ENCODE data around the gene HGS. TPM values are rescaled to one million over a fixed set of nuclear protein-coding genes. Genes with fewer than 3 reads are reported as not detected.
"Not testable (repeated sequence)": the region's sequence is repeated elsewhere in the genome, so short reads cannot be mapped to it uniquely, and the experiment has no call there.

The HGS gene
- total RNA-seq, 1 donor from 2014 or later = 46.2 TPM

GRCh38 chr17:81735264-81736102, 51.7 kb downstream of the HGS start:
- Histone ChIP-seq H3K4me1 (peaks cover 8% of the 10 kb centered on the region), H3K4me2 (no peak overlapping the region), H3F3A (ENCODE audit: low read depth) (peaks cover 14% of the 10 kb centered on the region), H3K9ac (no peak overlapping the region), H3K36me3 (no peaks in the 10 kb centered on the region), H3K4me3 (no peak overlapping the region), H3K27ac (no peak overlapping the region), H3K27me3 (peaks cover 7% of the 10 kb centered on the region), H2AFZ (replicated peaks) (peak overlapping the region; percentile 55), H4K20me1 (ENCODE audit: low read depth) (no peaks in the 10 kb centered on the region), H3K79me2 (ENCODE audit: low read depth) (no peaks in the 10 kb centered on the region), H3K9me3 (ENCODE audit: low read depth) (no peaks in the 10 kb centered on the region)
- no peak overlapping the region for H3K4me3 Mint-ChIP-seq
- TF ChIP-seq EZH2 (IDR thresholded peaks at IDR 0.05) = no peak
- no peak for TF ChIP-seq CTCF (IDR thresholded peaks at IDR 0.05)
- no peak for TF ChIP-seq EZH2phosphoT487 (IDR thresholded peaks at IDR 0.05)
- no peak for DNase-seq (ENCODE audit: low spot score)
- H3K36me3 Mint-ChIP-seq = no peaks in the 10 kb centered on the region
- H3K27me3 Mint-ChIP-seq (ENCODE audit: insufficient read depth, low read depth) = peaks cover 10% of the 10 kb centered on the region
- H3K4me1 Mint-ChIP-seq = peaks cover 18% of the 10 kb centered on the region
- peak overlapping the region; percentile 31 for H3K27ac Mint-ChIP-seq
- no peaks in the 10 kb centered on the region for H3K9me3 Mint-ChIP-seq

GRCh38 chr17:81737947-81738800, 54.4 kb downstream of the HGS start:
- Histone ChIP-seq H2AFZ (replicated peaks) (no peak overlapping the region), H3K27me3 (peaks cover 4% of the 10 kb centered on the region), H3K79me2 (ENCODE audit: low read depth) (no peaks in the 10 kb centered on the region), H3K36me3 (no peaks in the 10 kb centered on the region), H3F3A (ENCODE audit: low read depth) (peaks cover 15% of the 10 kb centered on the region), H3K9me3 (ENCODE audit: low read depth) (no peaks in the 10 kb centered on the region), H3K4me2 (no peak overlapping the region), H4K20me1 (ENCODE audit: low read depth) (no peaks in the 10 kb centered on the region), H3K27ac (no peak overlapping the region), H3K9ac (no peak overlapping the region), H3K4me1 (no peaks in the 10 kb centered on the region), H3K4me3 (no peak overlapping the region)
- no peak for DNase-seq (ENCODE audit: low spot score)
- TF ChIP-seq EZH2 (IDR thresholded peaks at IDR 0.05) (no peak), EZH2phosphoT487 (IDR thresholded peaks at IDR 0.05) (no peak), CTCF (IDR thresholded peaks at IDR 0.05) (no peak)
- Mint-ChIP-seq H3K9me3 (peaks cover 2% of the 10 kb centered on the region), H3K36me3 (peaks cover 2% of the 10 kb centered on the region), H3K4me3 (no peak overlapping the region), H3K27me3 (ENCODE audit: insufficient read depth, low read depth) (peaks cover 12% of the 10 kb centered on the region), H3K27ac (no peak overlapping the region), H3K4me1 (peaks cover 3% of the 10 kb centered on the region)

- H3K9me3 Mint-ChIP-seq = peaks cover 2% of the 10 kb centered on the region
- peaks cover 10% of the 10 kb centered on the region for H3F3A ChIP-seq (ENCODE audit: low read depth)
- no peaks in the 10 kb centered on the region for H3K36me3 ChIP-seq
- no peak for TF ChIP-seq EZH2phosphoT487 (IDR thresholded peaks at IDR 0.05)
- no peaks in the 10 kb centered on the region for H3K4me1 Mint-ChIP-seq
- peaks cover 11% of the 10 kb centered on the region for H3K27me3 Mint-ChIP-seq (ENCODE audit: insufficient read depth, low read depth)
- H3K4me3 Mint-ChIP-seq = no peak overlapping the region
- H3K27ac Mint-ChIP-seq = peak overlapping the region; percentile 17
- no peaks in the 10 kb centered on the region for H3K79me2 ChIP-seq (ENCODE audit: low read depth)
- no peak overlapping the region for H3K27ac ChIP-seq
- no peak overlapping the region for H3K9ac ChIP-seq
- no peak overlapping the region for H3K4me2 ChIP-seq
- H4K20me1 ChIP-seq (ENCODE audit: low read depth) = no peaks in the 10 kb centered on the region
- H2AFZ ChIP-seq (replicated peaks) = no peak overlapping the region
- H3K4me1 ChIP-seq = no peaks in the 10 kb centered on the region
- H3K36me3 Mint-ChIP-seq = peaks cover 2% of the 10 kb centered on the region
- no peaks in the 10 kb centered on the region for H3K9me3 ChIP-seq (ENCODE audit: low read depth)
- no peaks in the 10 kb centered on the region for H3K27me3 ChIP-seq
- no peak overlapping the region for H3K4me3 ChIP-seq
- DNase-seq (ENCODE audit: low spot score) = no peak
These were observed 55.1 kb downstream of the HGS start for GRCh38 chr17:81738801-81739393.

GRCh38 chr17:81739593-81739992, 55.8 kb downstream of the HGS start:
- H3K27me3 ChIP-seq; H3K36me3 Mint-ChIP-seq; H3K79me2 ChIP-seq (ENCODE audit: low read depth); H3K36me3 ChIP-seq; H4K20me1 ChIP-seq (ENCODE audit: low read depth); H3K4me3 Mint-ChIP-seq; H3F3A ChIP-seq (ENCODE audit: low read depth); H3K4me2 ChIP-seq; H2AFZ ChIP-seq (replicated peaks); DNase-seq (ENCODE audit: low spot score); H3K4me3 ChIP-seq; H3K27ac ChIP-seq; H3K4me1 Mint-ChIP-seq; H3K4me1 ChIP-seq; H3K9me3 ChIP-seq (ENCODE audit: low read depth); H3K9me3 Mint-ChIP-seq; H3K9ac ChIP-seq: not testable (repeated sequence)
- peaks cover 11% of the 10 kb centered on the region for H3K27me3 Mint-ChIP-seq (ENCODE audit: insufficient read depth, low read depth)
- H3K27ac Mint-ChIP-seq = peak overlapping the region; percentile 17

Data from neural progenitor cell (in vitro differentiated cells).